ENCODE results near the gene C1orf232. TPM values are rescaled to one million over a fixed set of nuclear protein-coding genes. Genes with fewer than 3 reads are reported as not detected.

C1orf232 gene
- total and polyA plus RNA-seq, 2 of the 8 experiments (the other 6 are each of a cell fraction or from before 2014, with no cell fraction given): not detected

GRCh38 chr1:26155370-26156284 is 13.1 kb downstream of the C1orf232 start:
- no peak overlapping the region for H3K23ac ChIP-seq (ENCODE audit: insufficient read length)
- peak overlapping the region; percentile 81 for H2BK12ac ChIP-seq (ENCODE audit: low read depth, low read length)

More at GRCh38 chr1:26155370-26156284, 13.1 kb downstream of the C1orf232 start:
- WGBS, 2 experiments (ENCODE audit: extremely low coverage in 1 of 2, insufficient coverage in 1 of 2, insufficient read length in 1 of 2, insufficient replicate concordance in 2 of 2, low coverage in 1 of 2, low lambda C conversion rate in 2 of 2, missing lambda C conversion rate in 1 of 2): 11% methylated on average over 21 of the region's 21 CpGs; no CpG with 5 or more reads in 1 of the 2 experiments
- no peak overlapping the region for H2BK5ac ChIP-seq (ENCODE audit: low read depth, low read length)
- peaks cover 10% of the 10 kb centered on the region for H3K23me2 ChIP-seq (ENCODE audit: low read depth, low read length)
- H4K20me1 ChIP-seq (replicated peaks in 1 of 2; ENCODE audit: control insufficient read depth in 1 of 2, insufficient read depth in 2 of 2, low read length in 2 of 2): peaks cover 10 to 11% of the 10 kb centered on the region in 2 experiments
- no peak overlapping the region for H4K8ac ChIP-seq (ENCODE audit: extremely low read depth, insufficient read depth, low read length)
- CTCF ChIA-PET (ENCODE audit: partially characterized antibody): interaction anchor here (0.6 to 6.0 kb wide), 11 partner anchors 8 to 146 kb away, joined by 3 to 47 read pairs (median 5); partner anchors contain the start of genes C1orf232, CEP85, CNKSR1 and ZNF593
- H3K4me3 ChIP-seq (ENCODE audit: extremely low read depth in 1 of 4, insufficient read depth in 2 of 4, low read depth in 3 of 4, low read length in 4 of 4): peak overlapping the region; percentile 6 to 52 (median 38); a peak in 6 of 8 replicates
- H2BK20ac ChIP-seq (ENCODE audit: low read length): no peak overlapping the region
- H3K4me1 ChIP-seq (replicated peaks in 1 of 4; ENCODE audit: control insufficient read depth in 3 of 4, insufficient read depth in 4 of 4, low read length in 3 of 4): peaks cover 14 to 42% (median 28%) of the 10 kb centered on the region in 4 experiments
- no peak overlapping the region for H3K56ac ChIP-seq (replicated peaks; ENCODE audit: insufficient read length, low read depth, low read length)
- no peak for FAIRE-seq
- no peaks in the 10 kb centered on the region for H3K9me3 ChIP-seq (ENCODE audit: insufficient read depth in 2 of 2, low read depth in 1 of 2, low read length in 1 of 2)
- no peak for TF ChIP-seq RBBP5 (IDR thresholded peaks at IDR 0.05; ENCODE audit: borderline replicate concordance, low read depth, low read length)
- no peak for TF ChIP-seq TCF12 (IDR thresholded peaks at IDR 0.05; ENCODE audit: low read depth, low read length)
- TF ChIP-seq EZH2 (IDR thresholded peaks at IDR 0.05; ENCODE audit: low read depth, low read length, severe bottlenecking): peak; percentile 56
- peak; percentile 28 for TF ChIP-seq RNF2 (IDR thresholded peaks at IDR 0.05; ENCODE audit: borderline replicate concordance, low read depth, low read length, missing control alignments, poor library complexity, severe bottlenecking)
- TF ChIP-seq SUZ12 (IDR thresholded peaks at IDR 0.05; ENCODE audit: low read length): peak; percentile 67; the same call in 1 of the 2 replicates
- TF ChIP-seq GABPA (IDR thresholded peaks at IDR 0.05; ENCODE audit: borderline replicate concordance, insufficient read depth, low read length): peak; percentile 80; the same call in 1 of the 2 replicates
- no peak overlapping the region for H2BK120ac ChIP-seq (replicated peaks; ENCODE audit: low read depth, low read length)
- H3K4ac ChIP-seq (replicated peaks; ENCODE audit: insufficient read length, low read depth, low read length): no peak overlapping the region
- no peak overlapping the region; the same call in 1 of the 2 replicates for H2BK15ac ChIP-seq (ENCODE audit: low read length)
- DNase-seq (ENCODE audit: low read depth in 1 of 2, low spot score in 2 of 2): no peak
- peaks cover 27 to 78% (median 66%) of the 10 kb centered on the region in 4 experiments for H3K27me3 ChIP-seq (replicated peaks in 1 of 4; ENCODE audit: control insufficient read depth in 3 of 4, extremely low read depth in 1 of 4, insufficient read depth in 3 of 4, low read length in 3 of 4)
- no peaks in the 10 kb centered on the region for H3K79me2 ChIP-seq (ENCODE audit: control insufficient read depth in 1 of 2, insufficient read depth in 2 of 2, low read length in 2 of 2)
- H2AK5ac ChIP-seq (ENCODE audit: low read depth, low read length): no peak overlapping the region
- H3K36me3 ChIP-seq (ENCODE audit: control insufficient read depth in 2 of 4, insufficient read depth in 4 of 4, low read length in 3 of 4): no peaks in the 10 kb centered on the region
- no peak overlapping the region for H3K27ac ChIP-seq (ENCODE audit: low read depth, low read length)
- H4K5ac ChIP-seq (ENCODE audit: insufficient read length, low read depth, low read length): no peak overlapping the region
- no peak overlapping the region for H3K14ac ChIP-seq (ENCODE audit: insufficient read length)
- H3K18ac ChIP-seq (ENCODE audit: extremely low read depth, low read length): no peak overlapping the region
- no peak overlapping the region for H3K9ac ChIP-seq (replicated peaks in 1 of 4; ENCODE audit: extremely low read depth in 1 of 4, low read depth in 3 of 4, low read length in 3 of 4)
- H3K79me1 ChIP-seq (ENCODE audit: low read depth, low read length): no peaks in the 10 kb centered on the region
- peak overlapping the region; percentile 3 for H4K91ac ChIP-seq (replicated peaks; ENCODE audit: insufficient read length, low read length)
- no peak overlapping the region for H2AFZ ChIP-seq (ENCODE audit: low read length)
- peak overlapping the region; percentile 74 to 80 for H3K4me2 ChIP-seq (ENCODE audit: insufficient read depth in 1 of 2, low read depth in 2 of 2, low read length in 2 of 2)
- POLR2A ChIA-PET (ENCODE audit: partially characterized antibody): interaction anchor here (0.7 to 2.5 kb wide), 10 partner anchors 10 to 255 kb away, joined by 3 to 6 read pairs (median 3); partner anchors contain the start of genes CNKSR1, LIN28A, PDIK1L and SH3BGRL3

Data from H1 (cell line).